Spleen (tissue), 11 donors: Measurements from ENCODE around the gene IGSF22. TPM values are rescaled to one million over a fixed set of nuclear protein-coding genes. Genes with fewer than 3 reads are reported as not detected.
A peak's percentile ranks its signal among the peaks of the same experiment; 100 is the strongest.

Source experiments
- DNase-seq: peaks from one replicate; pipeline ENCODE4 v3.0.0-alpha.2; 2020
- H3K27ac ChIP-seq, 8 donors: fragments of 200-600 bp; sonication (generic) in 7 of 8; 1 replicate in 4 of 8; 2 replicates in 4 of 8; pipeline versions ENCODE4 v1.5.0 to v1.8.0; 2016 to 2021; ENCODE audit warnings: inconsistent platforms in 4 of 8, mild to moderate bottlenecking in 4 of 8, moderate library complexity in 1 of 8
- H3K27me3 ChIP-seq, 7 donors: fragments of 200-600 bp; sonication (generic) in 6 of 7; replicated peaks in 1 of 7; 1 replicate in 4 of 7; 2 replicates in 3 of 7; pipeline versions ENCODE4 v1.5.0 to v1.8.0; 2016 to 2021; ENCODE audit warnings: inconsistent platforms in 3 of 7, mild to moderate bottlenecking in 1 of 7
- H3K36me3 ChIP-seq, 6 donors: fragments of 200-600 bp; sonication (generic) in 5 of 6; 1 replicate in 4 of 6; 2 replicates in 2 of 6; pipeline versions ENCODE4 v1.5.0 to v1.8.0; 2016 to 2021; ENCODE audit warnings: inconsistent platforms in 2 of 6
- H3K4me1 ChIP-seq, 6 donors: fragments of 200-600 bp; sonication (generic) in 5 of 6; 1 replicate in 3 of 6; 2 replicates in 3 of 6; pipeline versions ENCODE4 v1.5.0 to v1.8.0; 2016 to 2021; ENCODE audit warnings: inconsistent platforms in 3 of 6
- H3K4me3 ChIP-seq, 8 donors: fragments of 200-600 bp; sonication (generic) in 7 of 8; 1 replicate in 4 of 8; 2 replicates in 4 of 8; pipeline versions ENCODE4 v1.5.0 to v1.8.0; 2016 to 2021; ENCODE audit warnings: inconsistent platforms in 4 of 8, mild to moderate bottlenecking in 4 of 8, moderate library complexity in 2 of 8
- H3K9me3 ChIP-seq, 8 donors: fragments of 200-600 bp; sonication (generic) in 7 of 8; 1 replicate in 4 of 8; 2 replicates in 4 of 8; pipeline versions ENCODE4 v1.5.0 to v1.8.0; 2016 to 2021; ENCODE audit warnings: inconsistent platforms in 4 of 8
- POLR2A ChIP-seq, 3 donors: fragments of 450-650 bp; IDR thresholded peaks; one replicate each; pipeline ENCODE4 v1.5.1; 2017; ENCODE audit warnings: antibody characterized with exemption in 3 of 3, mild to moderate bottlenecking in 1 of 3
- POLR2AphosphoS5 ChIP-seq, 3 donors: sonication (generic); formaldehyde crosslinking; IDR thresholded peaks; one replicate each; pipeline ENCODE4 v1.5.1; 2017; ENCODE audit warnings: antibody characterized with exemption in 3 of 3
- WGBS, 5 donors: extraction: QIAGEN DNeasy Blood & Tissue Kit in 3 of 5; methylation state at CpG; one replicate each; pipeline versions ENCODE4 v1.1.5 to v1.1.7; 2013 to 2018; 5-methylcytosine and 5-hydroxymethylcytosine counted together
- intact Hi-C: fragments of 100-400 bp; cut with DNase I; formaldehyde crosslinking; loops from one replicate; pipeline ENCODE4 v1.15.0; 2023; ENCODE audit warnings: low total_unique reads
- polyA plus RNA-seq, 3 donors: library from polyadenylated mRNA; stranded (reverse); fragments of 200-250 nt; gene quantifications; one replicate each; pipeline ENCODE4 v1.2.1, GENCODE V29; 2013
- total RNA-seq, 7 donors: library from RNA; depleted of rRNA in 3 of 7; stranded (reverse); fragments of >200 nt in 3 of 7; fragmentation: NEBNext Ultra II Directional in 4 of 7; extraction: Animal tissue kit (Norgen Biotek cat#: 25700) in 4 of 7; gene quantifications; one replicate each; pipeline versions ENCODE4 v1.1.0 to v1.2.1, GENCODE V29; 2016 to 2021
- TF ChIP-seq, protein P1 (sequence below), 11 experiments: fragments of 200-600 bp in 7 of 11; fragments of 450-650 bp in 4 of 11; sonication (generic) in 4 of 11; IDR thresholded peaks in 8 of 11; conservative IDR thresholded peaks in 3 of 11; 1 replicate in 7 of 11; 2 replicates in 4 of 11; pipeline versions ENCODE4 v1.4.0 to v1.8.0; 2016 to 2021; ENCODE audit warnings: antibody characterized with exemption in 11 of 11, inconsistent platforms in 4 of 11, mild to moderate bottlenecking in 1 of 11
- donor health status: healthy with polysubstance abuse.
- donor health status: DM: no; HTN: no; CAD: no; lungs with moderate emphysema.
- donor health status: DM: no; HTN: no; CAD: no.
- donor health status: Bipolar disorder and iron deficiency.
- donor health status: healthy.
- donor health status: DM: no; HTN: no; CAD: no.
- donor health status: DM: yes; HTN: yes; CAD: no.

IGSF22 gene
- total and polyA plus RNA-seq, 10 donors: 0.12 to 3.2 (median 0.58) TPM; not detected in 2

DNA sequence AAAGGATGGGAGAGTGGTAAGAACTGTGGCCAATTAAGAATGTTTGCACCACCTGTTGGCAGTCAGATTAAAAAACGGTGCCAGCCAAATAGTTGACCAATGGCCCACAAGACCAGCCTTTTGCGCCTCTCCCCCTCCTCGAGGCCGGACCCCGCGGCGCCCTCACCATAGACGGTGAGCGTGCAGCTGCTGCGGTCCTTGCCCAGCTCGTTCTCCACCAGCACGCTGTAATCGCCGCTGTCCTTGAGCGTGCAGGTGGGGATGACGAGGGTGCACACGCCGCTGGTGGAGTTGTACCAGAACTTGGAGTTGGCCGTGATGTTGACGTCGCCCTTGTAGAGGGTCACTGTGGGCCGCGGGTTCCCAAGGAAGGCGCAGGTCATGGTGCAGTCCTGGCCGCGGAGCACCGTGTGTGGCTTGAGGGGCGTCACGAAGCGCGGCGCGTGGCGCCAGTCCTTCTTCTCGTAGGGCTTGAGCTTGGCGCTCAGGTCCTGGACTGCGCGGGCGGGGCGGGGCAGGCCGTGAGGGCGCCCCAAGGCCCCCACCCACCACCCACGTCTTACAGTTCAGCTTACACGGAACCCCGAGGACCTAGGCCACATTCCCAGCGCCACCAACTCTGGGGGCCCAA lies 20.2 kb downstream of the IGSF22 start:
- WGBS, 5 donors: 2 to 5% (median 3%) methylated on average over 12 to 46 of the region's 46 CpGs
- intact Hi-C loops: no loop called here
- peak; percentile 66 to 75 (median 69) for TF ChIP-seq POLR2AphosphoS5 (IDR thresholded peaks at IDR 0.05)
- TF ChIP-seq, protein P1, sequence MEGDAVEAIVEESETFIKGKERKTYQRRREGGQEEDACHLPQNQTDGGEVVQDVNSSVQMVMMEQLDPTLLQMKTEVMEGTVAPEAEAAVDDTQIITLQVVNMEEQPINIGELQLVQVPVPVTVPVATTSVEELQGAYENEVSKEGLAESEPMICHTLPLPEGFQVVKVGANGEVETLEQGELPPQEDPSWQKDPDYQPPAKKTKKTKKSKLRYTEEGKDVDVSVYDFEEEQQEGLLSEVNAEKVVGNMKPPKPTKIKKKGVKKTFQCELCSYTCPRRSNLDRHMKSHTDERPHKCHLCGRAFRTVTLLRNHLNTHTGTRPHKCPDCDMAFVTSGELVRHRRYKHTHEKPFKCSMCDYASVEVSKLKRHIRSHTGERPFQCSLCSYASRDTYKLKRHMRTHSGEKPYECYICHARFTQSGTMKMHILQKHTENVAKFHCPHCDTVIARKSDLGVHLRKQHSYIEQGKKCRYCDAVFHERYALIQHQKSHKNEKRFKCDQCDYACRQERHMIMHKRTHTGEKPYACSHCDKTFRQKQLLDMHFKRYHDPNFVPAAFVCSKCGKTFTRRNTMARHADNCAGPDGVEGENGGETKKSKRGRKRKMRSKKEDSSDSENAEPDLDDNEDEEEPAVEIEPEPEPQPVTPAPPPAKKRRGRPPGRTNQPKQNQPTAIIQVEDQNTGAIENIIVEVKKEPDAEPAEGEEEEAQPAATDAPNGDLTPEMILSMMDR (IDR thresholded peaks at IDR 0.05 in 8 of 11, conservative IDR thresholded peaks at IDR 0.05 in 3 of 11): no peak
- peaks cover 0 to 20% (median 0%) of the 10 kb centered on the region in 6 donors for H3K36me3 ChIP-seq
- H3K9me3 ChIP-seq: no peaks in the 10 kb centered on the region
- peak overlapping the region; percentile 27 to 68 (median 38) for H3K4me3 ChIP-seq
- peaks cover 0 to 30% (median 22%) of the 10 kb centered on the region in 6 donors for H3K4me1 ChIP-seq
- DNase-seq: peak; percentile 86
- peak overlapping the region in 7 of 8 donors; percentile 10 to 77 (median 70) for H3K27ac ChIP-seq
- H3K27me3 ChIP-seq: peaks cover 0 to 16% (median 0%) of the 10 kb centered on the region in 7 donors

DNA sequence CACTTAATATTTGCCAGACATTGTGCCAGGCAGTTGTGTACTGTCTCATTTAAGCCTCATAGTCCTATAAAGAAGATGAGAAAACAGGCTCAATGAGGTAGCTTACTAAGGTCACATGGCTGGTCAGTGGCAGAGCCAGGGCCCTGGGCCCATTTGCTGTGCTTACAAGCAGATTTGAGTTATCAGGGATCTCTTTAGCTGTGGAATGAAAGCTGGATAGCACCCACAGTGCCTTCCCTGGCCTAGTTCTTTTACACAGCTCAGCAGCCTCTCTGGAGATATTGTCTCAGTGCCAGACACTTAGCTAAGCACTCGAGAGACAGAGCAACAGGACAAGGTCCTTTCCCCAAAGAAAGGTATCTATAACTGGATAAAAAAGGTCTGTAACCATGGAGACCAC lies 21.3 kb downstream of the IGSF22 start:
- Histone ChIP-seq H3K4me1 (peaks cover 0 to 40% (median 28%) of the 10 kb centered on the region in 6 donors), H3K27ac (no peak overlapping the region), H3K27me3 (peaks cover 0 to 17% (median 0%) of the 10 kb centered on the region in 7 donors), H3K9me3 (no peaks in the 10 kb centered on the region), H3K4me3 (no peak overlapping the region), H3K36me3 (peaks cover 0 to 20% (median 0%) of the 10 kb centered on the region in 6 donors)
- DNase-seq: no peak
- intact Hi-C loops: no loop called here
- no peak for TF ChIP-seq POLR2A (IDR thresholded peaks at IDR 0.05)
- TF ChIP-seq, protein P1 (IDR thresholded peaks at IDR 0.05 in 8 of 11, conservative IDR thresholded peaks at IDR 0.05 in 3 of 11): no peak
- no peak for TF ChIP-seq POLR2AphosphoS5 (IDR thresholded peaks at IDR 0.05)
- WGBS, 5 donors: 50 to 79% (median 70%) methylated on average over 1 of the region's 1 CpG

DNA sequence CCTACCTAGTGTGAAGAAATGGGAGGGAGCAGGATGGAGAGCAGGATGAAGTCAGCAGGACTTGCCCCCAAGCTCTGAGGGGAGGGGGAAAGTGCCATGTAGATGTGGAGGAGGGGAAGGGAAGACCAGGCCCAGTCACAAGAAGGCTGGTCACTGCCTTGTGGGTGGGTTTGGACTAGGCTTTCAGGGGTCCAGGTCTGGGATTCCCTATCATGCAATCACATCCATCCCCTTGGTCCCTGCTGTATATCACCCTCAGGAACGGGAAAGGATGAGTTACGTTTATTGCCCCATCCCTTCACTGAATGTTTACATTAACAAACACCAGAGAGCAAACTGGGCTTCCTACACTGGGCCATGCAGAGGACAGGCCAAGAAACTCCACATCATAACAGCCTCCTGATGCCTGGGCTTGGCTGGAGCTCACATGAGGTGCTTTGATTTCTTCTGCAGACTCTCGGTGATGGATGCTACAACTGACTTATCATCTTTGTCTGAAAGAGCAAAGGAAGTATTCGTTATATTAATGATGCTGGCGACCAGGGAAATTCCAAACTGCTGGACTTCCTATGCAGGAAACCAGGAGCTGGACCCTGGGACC lies 21.8 kb downstream of the IGSF22 start:
- no peak for DNase-seq
- H3K27me3 ChIP-seq: peaks cover 0 to 23% (median 0%) of the 10 kb centered on the region in 7 donors
- TF ChIP-seq POLR2A (IDR thresholded peaks at IDR 0.05) (no peak), POLR2AphosphoS5 (IDR thresholded peaks at IDR 0.05) (no peak)
- TF ChIP-seq, protein P1 (IDR thresholded peaks at IDR 0.05 in 8 of 11, conservative IDR thresholded peaks at IDR 0.05 in 3 of 11): no peak
- H3K4me1 ChIP-seq: peaks cover 0 to 46% (median 34%) of the 10 kb centered on the region in 6 donors
- H3K36me3 ChIP-seq: peaks cover 0 to 20% (median 0%) of the 10 kb centered on the region in 6 donors
- intact Hi-C loops: no loop called here
- 72 to 93% (median 84%) methylated on average over 5 of the region's 5 CpGs for WGBS, 5 donors
- no peak overlapping the region for H3K27ac ChIP-seq
- H3K4me3 ChIP-seq: no peak overlapping the region
- H3K9me3 ChIP-seq: no peaks in the 10 kb centered on the region
